GM12891 (cell line): ENCODE data around the gene FRYL.

Source experiments
- POLR2A ChIP-seq: IDR thresholded peaks from 2 replicates; pipeline ENCODE4 v1.6.1; 2011; ENCODE audit warnings: low read depth, low read length, control low read depth
- POLR2AphosphoS5 ChIP-seq: IDR thresholded peaks from 2 replicates; pipeline ENCODE4 v1.6.1; 2011; ENCODE audit warnings: low read depth, low read length, control low read depth
- SPI1 ChIP-seq: IDR thresholded peaks from 2 replicates; pipeline ENCODE4 v1.6.1; 2011; ENCODE audit warnings: low read depth, low read length, control low read depth
- TAF1 ChIP-seq: IDR thresholded peaks from 2 replicates; pipeline ENCODE4 v1.6.1; 2011; ENCODE audit warnings: low read depth, low read length, control low read depth

- TF ChIP-seq POLR2A: no peak
- TF ChIP-seq POLR2AphosphoS5: no peak
- TF ChIP-seq TAF1: no peak
- no peak for TF ChIP-seq SPI1
These were observed 88.0 kb downstream of the FRYL start for GRCh38 chr4:48692044-48692443.
